ENCODE results near the gene PXMP4.

PXMP4 gene

GRCh38 chr20:33693289-33693688, 26.8 kb downstream of the PXMP4 start:
- TF ChIP-seq NFIC (IDR thresholded peaks at IDR 0.05), result no peak
- TF ChIP-seq CREB1 (IDR thresholded peaks at IDR 0.05; ENCODE audit: low read depth), result peak; percentile 36; the same call in 1 of the 2 replicates
- TF ChIP-seq, protein P1, sequence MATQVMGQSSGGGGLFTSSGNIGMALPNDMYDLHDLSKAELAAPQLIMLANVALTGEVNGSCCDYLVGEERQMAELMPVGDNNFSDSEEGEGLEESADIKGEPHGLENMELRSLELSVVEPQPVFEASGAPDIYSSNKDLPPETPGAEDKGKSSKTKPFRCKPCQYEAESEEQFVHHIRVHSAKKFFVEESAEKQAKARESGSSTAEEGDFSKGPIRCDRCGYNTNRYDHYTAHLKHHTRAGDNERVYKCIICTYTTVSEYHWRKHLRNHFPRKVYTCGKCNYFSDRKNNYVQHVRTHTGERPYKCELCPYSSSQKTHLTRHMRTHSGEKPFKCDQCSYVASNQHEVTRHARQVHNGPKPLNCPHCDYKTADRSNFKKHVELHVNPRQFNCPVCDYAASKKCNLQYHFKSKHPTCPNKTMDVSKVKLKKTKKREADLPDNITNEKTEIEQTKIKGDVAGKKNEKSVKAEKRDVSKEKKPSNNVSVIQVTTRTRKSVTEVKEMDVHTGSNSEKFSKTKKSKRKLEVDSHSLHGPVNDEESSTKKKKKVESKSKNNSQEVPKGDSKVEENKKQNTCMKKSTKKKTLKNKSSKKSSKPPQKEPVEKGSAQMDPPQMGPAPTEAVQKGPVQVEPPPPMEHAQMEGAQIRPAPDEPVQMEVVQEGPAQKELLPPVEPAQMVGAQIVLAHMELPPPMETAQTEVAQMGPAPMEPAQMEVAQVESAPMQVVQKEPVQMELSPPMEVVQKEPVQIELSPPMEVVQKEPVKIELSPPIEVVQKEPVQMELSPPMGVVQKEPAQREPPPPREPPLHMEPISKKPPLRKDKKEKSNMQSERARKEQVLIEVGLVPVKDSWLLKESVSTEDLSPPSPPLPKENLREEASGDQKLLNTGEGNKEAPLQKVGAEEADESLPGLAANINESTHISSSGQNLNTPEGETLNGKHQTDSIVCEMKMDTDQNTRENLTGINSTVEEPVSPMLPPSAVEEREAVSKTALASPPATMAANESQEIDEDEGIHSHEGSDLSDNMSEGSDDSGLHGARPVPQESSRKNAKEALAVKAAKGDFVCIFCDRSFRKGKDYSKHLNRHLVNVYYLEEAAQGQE (IDR thresholded peaks at IDR 0.05; ENCODE audit: low read depth), result no peak
- no peak for TF ChIP-seq FOXM1 (IDR thresholded peaks at IDR 0.05; ENCODE audit: borderline replicate concordance, low read depth)

DNA sequence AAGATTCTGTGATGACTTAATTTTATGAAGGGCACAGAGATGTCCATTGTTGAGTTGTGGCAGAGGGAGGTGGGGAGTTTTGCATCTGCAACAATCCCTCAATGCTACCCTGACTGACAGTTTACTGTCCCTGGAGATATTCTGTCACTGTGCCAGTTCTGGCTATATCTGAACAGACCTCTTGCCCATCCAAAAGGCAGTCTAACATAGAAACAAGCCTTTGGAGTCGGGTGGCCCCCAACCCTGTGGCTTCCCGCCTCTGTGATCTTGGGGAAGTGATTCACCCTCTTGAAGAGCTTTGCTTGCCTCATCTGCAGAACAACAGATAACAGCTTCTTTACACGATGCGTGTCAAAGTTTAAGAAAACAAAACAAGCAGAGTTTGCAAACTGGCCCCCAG, 30.1 kb downstream of the PXMP4 start:
- TF ChIP-seq ZBTB7A (IDR thresholded peaks at IDR 0.05; ENCODE audit: low read depth) (no peak), YY1 (IDR thresholded peaks at IDR 0.05; ENCODE audit: low read depth) (no peak), NFIC (IDR thresholded peaks at IDR 0.05) (no peak), RAD21 (IDR thresholded peaks at IDR 0.05; ENCODE audit: low read depth) (no peak), TAF1 (IDR thresholded peaks at IDR 0.05; ENCODE audit: low read depth) (no peak), TCF12 (IDR thresholded peaks at IDR 0.05; ENCODE audit: low read depth) (no peak), CEBPB (IDR thresholded peaks at IDR 0.05) (no peak), EP300 (IDR thresholded peaks at IDR 0.05; ENCODE audit: borderline replicate concordance) (no peak), TEAD4 (IDR thresholded peaks at IDR 0.05) (no peak), USF1 (IDR thresholded peaks at IDR 0.05) (no peak), FOXM1 (IDR thresholded peaks at IDR 0.05; ENCODE audit: borderline replicate concordance, low read depth) (no peak)
- TF ChIP-seq, protein P1 (IDR thresholded peaks at IDR 0.05; ENCODE audit: low read depth), result no peak

DNA sequence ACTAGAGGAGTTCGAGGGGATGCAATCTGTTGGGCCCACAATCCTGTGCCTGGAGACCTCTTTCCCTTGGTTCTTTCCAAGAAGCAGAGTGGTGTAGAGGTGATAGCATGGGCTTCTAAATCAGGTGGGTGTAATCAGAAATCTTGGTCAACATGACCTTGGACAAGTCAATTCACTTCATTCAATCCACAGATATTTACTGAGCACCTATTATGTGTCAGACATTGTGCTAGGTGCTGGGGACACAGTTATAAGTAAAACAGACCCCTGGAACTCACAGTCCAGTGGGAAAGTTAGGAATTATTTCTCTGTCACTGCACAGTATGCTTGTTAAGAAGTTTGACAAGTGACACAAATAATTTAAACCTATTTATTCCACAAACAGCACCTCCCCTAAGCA, 30.6 kb downstream of the PXMP4 start:
- TF ChIP-seq FOXM1 (IDR thresholded peaks at IDR 0.05; ENCODE audit: borderline replicate concordance, low read depth), result no peak
- TF ChIP-seq TCF12 (IDR thresholded peaks at IDR 0.05; ENCODE audit: low read depth), result no peak
- TF ChIP-seq TAF1 (IDR thresholded peaks at IDR 0.05; ENCODE audit: low read depth), result no peak

DNA sequence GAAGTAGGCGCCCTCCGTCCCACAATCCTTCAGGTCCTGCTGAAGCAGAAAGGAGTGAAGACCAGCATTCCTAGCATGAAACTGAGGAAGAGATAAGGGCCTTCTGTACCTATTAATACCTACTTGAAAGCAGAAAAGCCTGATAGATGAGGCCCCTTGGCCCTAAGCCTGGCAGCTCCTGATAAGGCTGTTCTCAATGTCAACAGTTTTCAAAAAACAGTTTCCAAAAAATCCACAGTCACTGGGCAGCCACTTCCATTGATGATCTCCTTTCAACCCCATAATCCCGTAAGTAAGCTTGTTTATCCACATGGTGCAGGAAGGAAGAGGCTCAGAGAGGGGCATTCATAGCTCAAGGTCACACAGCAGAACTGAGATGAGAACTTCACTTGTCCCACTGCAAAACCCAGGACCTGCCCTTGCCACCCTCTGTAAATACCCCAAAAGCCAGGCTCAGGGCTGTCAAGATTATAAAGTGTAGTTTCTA, 31.1 kb downstream of the PXMP4 start:
- TF ChIP-seq FOXM1 (IDR thresholded peaks at IDR 0.05; ENCODE audit: borderline replicate concordance, low read depth), result no peak
- TF ChIP-seq, protein P1 (IDR thresholded peaks at IDR 0.05; ENCODE audit: low read depth), result no peak
- TF ChIP-seq CEBPB (IDR thresholded peaks at IDR 0.05), result no peak
- TF ChIP-seq TCF12 (IDR thresholded peaks at IDR 0.05; ENCODE audit: low read depth), result no peak
- no peak for TF ChIP-seq TAF1 (IDR thresholded peaks at IDR 0.05; ENCODE audit: low read depth)
- TF ChIP-seq EP300 (IDR thresholded peaks at IDR 0.05; ENCODE audit: borderline replicate concordance), result no peak
- no peak for TF ChIP-seq TEAD4 (IDR thresholded peaks at IDR 0.05)
- TF ChIP-seq NFIC (IDR thresholded peaks at IDR 0.05), result no peak

DNA sequence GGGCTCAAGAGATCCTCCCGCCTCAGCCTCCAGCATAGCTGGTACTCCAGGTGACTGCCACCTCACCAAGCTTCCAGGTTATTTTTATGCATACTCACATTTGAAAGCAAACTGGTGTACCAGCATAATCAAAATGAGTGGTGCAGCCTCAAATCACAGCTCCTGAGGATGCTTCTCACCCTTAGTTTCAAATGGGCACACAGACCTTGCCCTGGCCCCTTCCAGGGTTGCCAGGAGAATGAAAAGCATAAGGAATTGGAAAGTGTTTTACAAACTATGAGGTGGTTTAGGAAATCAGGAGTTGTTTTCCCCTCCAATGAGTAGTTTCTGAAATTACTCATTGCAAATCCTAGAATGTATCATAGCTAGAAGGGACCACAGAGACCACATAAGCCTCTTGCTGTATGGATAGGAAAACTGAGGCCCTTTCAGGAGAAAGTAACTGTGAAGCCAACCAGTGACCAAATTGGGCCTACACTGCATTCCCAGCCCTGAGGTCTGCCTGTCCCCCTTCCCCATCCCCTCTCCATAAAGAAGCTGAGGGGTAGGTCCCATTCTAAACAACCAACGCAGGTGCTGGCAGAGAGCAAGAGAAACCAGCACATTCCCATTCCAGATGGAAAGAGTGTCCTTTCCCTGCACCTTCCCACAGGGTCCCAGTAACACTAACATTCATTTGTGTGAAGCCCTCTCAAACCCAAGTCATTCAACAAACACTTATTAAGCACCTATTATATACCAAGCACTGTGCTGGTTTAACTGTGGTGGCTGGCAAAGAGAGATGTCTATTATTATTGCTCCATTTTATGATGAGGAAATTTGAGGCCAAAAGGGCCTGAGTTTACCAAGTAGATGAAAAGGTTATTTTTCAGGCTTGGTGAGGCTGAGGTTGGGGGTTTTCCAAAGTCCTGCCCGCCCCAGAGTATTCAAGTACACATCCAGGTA, 31.8 kb downstream of the PXMP4 start:
- TF ChIP-seq TAF1 (IDR thresholded peaks at IDR 0.05; ENCODE audit: low read depth) (no peak), CREB1 (IDR thresholded peaks at IDR 0.05; ENCODE audit: low read depth) (no peak), FOXM1 (IDR thresholded peaks at IDR 0.05; ENCODE audit: borderline replicate concordance, low read depth) (no peak), MAX (IDR thresholded peaks at IDR 0.05) (no peak)
